Skeletal muscle cell (primary cell): ENCODE results near the gene CARD19.

Experiments used
- DNase-seq: peaks from one replicate; pipeline ENCODE4 v3.0.0-alpha.2; 2010; ENCODE audit warnings: low read depth
- H3K4me3 ChIP-seq: 2 replicates; pipeline ENCODE4 v1.5.1; 2011; ENCODE audit warnings: low read depth, mild to moderate bottlenecking, control low read depth, low read length, moderate library complexity

The CARD19 gene

GRCh38 chr9:93061791-93062763 is 33.9 kb upstream of the CARD19 start:
- no peak overlapping the region for H3K4me3 ChIP-seq
- DNase-seq, result no peak

GRCh38 chr9:93064392-93065134 is 31.5 kb upstream of the CARD19 start:
- DNase-seq, result no peak
- no peak overlapping the region for H3K4me3 ChIP-seq

- no peak for DNase-seq
- no peak overlapping the region for H3K4me3 ChIP-seq
These were observed 30.8 kb upstream of the CARD19 start for GRCh38 chr9:93065135-93065720.

GRCh38 chr9:93066978-93067603 is 28.9 kb upstream of the CARD19 start:
- no peak for DNase-seq

DNA sequence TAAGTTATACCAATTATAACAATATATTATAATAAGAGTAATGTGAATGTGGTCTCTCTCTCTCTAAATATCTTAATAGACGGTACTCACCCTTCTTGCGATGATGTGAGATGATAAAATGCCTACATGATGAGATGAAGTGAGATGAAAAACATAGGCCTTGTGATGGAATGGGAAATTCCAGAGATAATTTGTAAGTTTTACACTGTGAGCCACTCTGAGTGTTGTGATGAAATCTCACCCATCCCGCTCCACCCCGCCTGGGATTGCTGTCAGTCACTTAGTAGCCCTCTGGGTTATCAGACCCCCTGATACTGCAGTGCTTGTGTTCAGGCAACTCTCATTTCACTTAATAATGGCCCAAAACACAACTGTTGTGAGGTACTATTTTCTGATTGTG is 27.1 kb upstream of the CARD19 start:
- DNase-seq, result no peak
- H3K4me3 ChIP-seq, result no peak overlapping the region

More at GRCh38 chr9:93066978-93067603, 28.9 kb upstream of the CARD19 start:
- no peak overlapping the region for H3K4me3 ChIP-seq

- no peak overlapping the region for H3K4me3 ChIP-seq
- no peak for DNase-seq
These were observed 24.6 kb upstream of the CARD19 start for GRCh38 chr9:93071464-93071863.

DNA sequence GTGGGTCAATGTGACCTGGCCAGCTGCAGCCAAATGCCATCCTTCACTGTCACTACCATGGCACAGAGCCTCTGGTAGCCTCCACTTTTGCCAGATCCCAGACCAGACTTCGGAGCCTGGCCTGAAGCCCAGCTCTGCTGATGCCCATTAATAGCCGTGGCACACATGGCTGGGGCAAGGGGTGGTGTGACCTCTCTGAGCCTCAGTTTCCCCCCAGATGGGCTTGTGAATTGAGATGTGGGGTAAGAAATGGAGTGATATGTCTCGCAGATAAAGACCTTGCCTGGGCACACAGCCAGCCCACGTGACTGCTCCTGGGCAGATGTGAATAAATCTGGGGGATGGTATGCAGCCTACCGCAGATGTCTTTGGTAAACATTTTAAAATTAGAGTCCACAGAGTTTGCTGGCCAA is 23.6 kb upstream of the CARD19 start:
- no peak overlapping the region for H3K4me3 ChIP-seq
- no peak for DNase-seq

DNA sequence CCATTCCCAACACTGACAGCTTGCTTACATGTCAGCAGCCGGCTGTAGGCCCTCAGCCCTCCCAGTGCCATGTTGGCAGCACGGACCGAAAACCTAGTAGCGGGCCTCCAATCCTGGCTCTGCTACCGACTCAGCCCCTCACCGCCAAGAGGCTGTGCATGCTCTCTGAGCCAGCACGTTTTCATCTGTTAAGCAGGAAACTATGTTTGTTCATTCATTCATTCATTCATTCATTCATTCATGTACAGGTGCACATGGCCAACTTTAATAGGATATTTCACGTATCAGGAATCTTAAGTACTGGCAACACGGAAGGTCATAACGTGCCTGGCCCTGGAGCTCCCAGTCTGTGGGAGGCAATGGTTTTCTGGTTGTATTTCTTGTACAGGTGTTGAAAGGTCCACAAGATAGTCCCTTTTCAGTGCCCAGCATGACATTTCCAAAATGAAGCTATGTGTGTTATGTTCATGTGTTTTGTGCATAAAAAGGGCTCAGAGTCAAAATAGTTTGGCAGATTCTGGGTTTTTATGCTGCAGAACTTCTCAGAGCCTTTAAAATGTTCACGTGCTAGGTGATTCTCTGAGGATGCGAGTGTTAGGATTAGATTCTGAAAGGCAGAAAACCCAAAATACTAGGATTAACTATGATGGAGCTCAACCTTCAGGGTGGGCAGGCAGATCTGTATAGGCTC is 19.8 kb upstream of the CARD19 start:
- no peak overlapping the region for H3K4me3 ChIP-seq
- DNase-seq, result no peak

- no peak overlapping the region for H3K4me3 ChIP-seq
These were observed 19.3 kb upstream of the CARD19 start for GRCh38 chr9:93076792-93077128.

DNA sequence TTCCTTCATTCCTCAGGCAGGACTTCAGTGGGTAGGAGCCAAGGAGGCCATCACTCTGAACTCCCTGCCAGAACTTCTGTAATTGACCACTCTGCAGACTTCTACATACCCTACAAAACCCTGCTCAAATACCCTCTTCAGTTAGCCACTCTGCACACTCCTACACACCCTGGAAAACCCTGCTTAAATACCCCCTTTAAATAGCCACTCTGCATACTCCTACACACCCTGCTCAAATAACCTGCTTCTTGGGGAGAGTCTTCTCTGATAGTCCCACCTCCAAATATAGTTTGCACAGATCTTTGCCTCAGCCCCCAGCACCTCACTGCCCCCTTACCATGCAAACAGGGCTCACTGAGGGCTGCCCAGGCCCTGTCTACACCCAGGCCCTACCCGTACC is 18.6 kb upstream of the CARD19 start:
- DNase-seq, result no peak
- H3K4me3 ChIP-seq, result no peak overlapping the region

More at GRCh38 chr9:93076792-93077128, 19.3 kb upstream of the CARD19 start:
- DNase-seq, result no peak

GRCh38 chr9:93077811-93078210 is 18.2 kb upstream of the CARD19 start:
- no peak overlapping the region for H3K4me3 ChIP-seq
- DNase-seq, result no peak

DNA sequence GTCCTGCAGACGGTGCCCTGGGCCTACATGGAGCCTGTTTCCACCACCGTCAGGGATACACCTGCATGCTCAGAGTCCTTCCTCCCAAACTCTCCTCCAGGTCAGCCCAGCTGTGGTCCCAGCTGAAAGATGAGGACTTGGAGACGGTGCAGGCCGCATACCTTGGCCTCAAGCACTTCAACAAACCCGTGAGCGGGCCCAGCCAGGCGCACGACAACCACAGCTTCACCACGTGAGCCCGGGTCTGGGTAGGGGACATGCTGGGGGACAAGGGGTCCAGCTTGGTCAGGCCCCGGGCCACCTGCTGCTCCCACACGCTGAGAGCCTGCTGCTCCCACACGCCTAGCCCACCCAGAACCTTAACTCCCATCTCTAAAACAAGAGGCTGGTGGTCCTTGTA is 16.6 kb upstream of the CARD19 start:
- DNase-seq, result no peak
- H3K4me3 ChIP-seq, result no peak overlapping the region

- no peak for DNase-seq
- no peak overlapping the region for H3K4me3 ChIP-seq
These were observed 15.6 kb upstream of the CARD19 start for GRCh38 chr9:93080406-93080805.

DNA sequence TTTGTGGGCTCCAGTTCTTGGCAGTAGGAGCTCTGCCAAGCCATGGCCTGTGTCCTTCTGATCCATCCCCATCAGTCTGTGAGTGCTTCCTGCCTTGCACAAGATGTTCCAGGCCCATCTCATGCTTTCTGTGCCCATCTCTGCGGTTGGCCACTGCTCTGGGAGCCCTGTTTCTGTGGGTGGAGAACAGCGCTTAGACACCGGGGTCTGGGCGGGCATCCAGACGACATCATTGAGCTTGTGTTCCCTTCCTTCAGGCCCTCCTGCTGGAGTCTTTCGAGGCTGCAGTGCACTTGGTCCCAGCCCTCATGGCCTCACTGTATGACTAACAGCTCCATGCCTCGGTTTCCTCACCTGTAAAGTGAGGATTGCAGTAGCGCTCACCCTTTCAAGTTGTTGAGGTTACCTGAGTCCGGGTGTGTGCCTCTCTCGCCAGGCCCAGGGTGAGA is 14.9 kb upstream of the CARD19 start:
- DNase-seq, result no peak
- H3K4me3 ChIP-seq, result no peak overlapping the region

- no peak overlapping the region for H3K4me3 ChIP-seq
- no peak for DNase-seq
These were observed 14.1 kb upstream of the CARD19 start for GRCh38 chr9:93081931-93082330.

GRCh38 chr9:93082841-93083411 is 13.1 kb upstream of the CARD19 start:
- DNase-seq, result no peak
- H3K4me3 ChIP-seq, result no peak overlapping the region

- H3K4me3 ChIP-seq, result no peak overlapping the region
- DNase-seq, result no peak
These were observed 12.2 kb upstream of the CARD19 start for GRCh38 chr9:93083592-93084470.

GRCh38 chr9:93084471-93084881 is 11.5 kb upstream of the CARD19 start:
- no peak for DNase-seq
- no peak overlapping the region for H3K4me3 ChIP-seq
